ENCODE results near the gene SKIC3.

Gene SKIC3

DNA sequence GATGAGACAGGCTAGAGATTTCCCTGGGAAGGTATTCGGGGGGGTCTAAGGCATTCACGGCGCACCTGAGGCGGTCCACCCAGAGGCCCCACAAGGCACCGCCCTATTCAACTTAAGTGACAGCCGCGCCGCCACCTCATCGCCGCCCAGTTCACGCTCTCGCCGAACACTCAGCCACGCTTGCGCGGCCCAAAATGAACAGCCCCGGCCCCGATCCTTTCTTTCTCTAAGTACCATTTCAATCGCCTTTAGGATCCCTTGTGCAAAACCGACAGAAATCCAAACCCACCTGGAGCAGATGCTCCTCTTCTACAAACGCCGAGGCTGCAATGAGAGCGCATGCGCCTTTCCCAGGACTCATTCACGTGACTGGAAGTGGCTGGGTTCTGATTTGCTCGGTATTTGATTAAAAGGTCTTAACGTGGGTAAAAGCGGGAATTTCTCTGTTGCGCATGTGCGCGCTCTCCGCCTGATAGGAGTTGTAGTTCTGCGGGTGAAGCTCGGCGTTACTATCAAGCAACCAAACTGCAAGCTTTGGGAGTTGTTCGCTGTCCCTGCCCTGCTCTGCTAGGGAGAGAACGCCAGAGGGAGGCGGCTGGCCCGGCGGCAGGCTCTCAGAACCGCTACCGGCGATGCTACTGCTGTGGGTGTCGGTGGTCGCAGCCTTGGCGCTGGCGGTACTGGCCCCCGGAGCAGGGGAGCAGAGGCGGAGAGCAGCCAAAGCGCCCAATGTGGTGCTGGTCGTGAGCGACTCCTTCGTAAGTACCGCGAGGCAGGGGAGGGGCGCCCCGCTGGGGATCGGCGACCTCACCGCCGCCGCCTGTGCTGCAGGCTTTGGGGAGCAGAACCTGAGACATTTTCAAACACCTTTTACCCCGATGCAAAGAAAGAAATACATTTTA is at the start of gene SKIC3, which contains the start of gene ARSK:
TSS of gene SKIC3 (minus strand) at position 331 of the 902 bp plus-strand sequence. CDS start 7,827 bp downstream, outside the sequence.
TSS of gene ARSK (plus strand) at position 455 of the 902 bp plus-strand sequence. CDS start at position 633, 178 bp downstream.
- DNase-seq: peak; percentile 99

DNA sequence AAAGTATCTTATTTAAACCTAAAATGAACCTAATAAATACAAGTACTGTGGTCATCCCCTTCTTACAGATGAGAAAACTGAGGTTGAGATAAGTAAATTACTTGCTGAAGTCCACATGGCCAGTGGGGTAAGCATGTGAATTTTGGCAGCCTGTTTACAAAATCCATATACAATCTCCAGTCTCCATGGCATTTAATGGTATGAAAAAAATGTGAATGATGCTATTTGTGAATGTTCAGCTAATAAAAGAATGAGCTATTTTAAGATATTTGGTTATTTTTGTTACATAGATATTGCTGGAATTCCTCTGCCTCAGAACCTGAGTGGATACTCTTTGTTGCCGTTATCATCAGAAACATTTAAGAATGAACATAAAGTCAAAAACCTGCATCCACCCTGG is 45.8 kb upstream of the SKIC3 start:
- DNase-seq: no peak

GRCh38 chr5:95599252-95599651 is 44.5 kb upstream of the SKIC3 start:
- no peak for DNase-seq

DNA sequence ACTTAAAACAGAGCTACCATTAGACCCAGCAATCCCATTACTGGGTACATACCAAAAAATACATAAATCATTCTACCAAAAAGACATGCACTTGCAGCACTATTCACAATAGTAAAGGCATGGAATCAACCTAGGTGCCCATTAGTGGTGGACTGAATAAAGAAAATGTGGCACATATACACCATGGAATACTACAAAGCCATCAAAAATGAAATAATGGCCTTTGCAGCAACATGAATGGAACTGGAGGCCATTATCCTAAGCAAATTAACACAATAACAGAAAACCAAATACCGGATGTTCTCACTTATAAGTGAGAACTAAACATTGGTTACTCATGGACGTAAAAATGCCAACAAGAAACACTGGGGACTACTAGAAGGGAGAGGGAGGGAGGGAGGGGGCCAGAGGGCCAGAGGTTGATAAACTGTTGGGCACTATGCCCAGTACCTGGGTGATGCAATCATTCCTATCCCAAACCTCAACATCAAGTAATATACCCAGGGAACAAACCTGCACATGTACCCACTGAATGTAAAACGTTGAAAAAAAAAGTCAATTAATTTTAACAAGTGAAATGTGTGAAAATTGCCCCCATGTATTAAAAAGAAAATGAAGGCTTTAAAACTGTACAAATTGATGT is 40.6 kb upstream of the SKIC3 start:
- no peak for DNase-seq

DNA sequence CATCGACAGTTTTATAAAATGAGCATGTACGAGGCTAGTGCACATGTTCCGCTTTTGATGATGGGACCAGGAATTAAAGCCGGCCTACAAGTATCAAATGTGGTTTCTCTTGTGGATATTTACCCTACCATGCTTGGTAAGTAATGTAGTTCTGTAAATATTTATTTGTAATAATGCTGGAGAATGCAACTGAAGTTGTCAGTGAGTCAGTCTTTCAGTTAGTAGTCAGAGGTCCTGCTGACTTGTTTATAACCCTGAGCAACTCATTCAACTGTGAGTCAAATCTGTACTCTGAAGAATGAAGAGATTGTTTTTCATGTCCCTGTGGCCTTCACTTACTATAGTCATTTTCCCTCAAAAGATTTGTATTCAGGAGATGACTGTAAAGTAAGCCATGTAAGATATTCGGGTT is 36.7 kb upstream of the SKIC3 start:
- peak; percentile 2 for DNase-seq

DNA sequence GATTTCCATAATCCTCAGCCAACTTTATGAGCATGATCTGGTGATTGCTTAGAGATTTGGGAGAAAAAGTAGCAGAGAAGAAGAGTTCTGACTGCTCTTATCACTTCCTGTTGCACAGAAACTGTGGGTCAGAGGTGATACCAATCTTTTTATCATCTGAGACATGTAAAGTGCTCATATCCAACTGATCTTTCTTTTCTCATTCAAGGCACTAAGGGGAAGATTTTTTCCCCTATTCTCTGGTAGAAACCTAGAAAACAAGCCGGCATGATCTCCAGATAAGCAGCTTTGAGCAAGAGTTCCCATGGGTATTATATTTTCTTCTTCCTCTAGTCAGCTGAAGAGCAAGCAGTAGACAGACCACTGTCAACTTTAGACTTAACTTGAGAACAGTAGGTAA is 36.1 kb upstream of the SKIC3 start:
- DNase-seq: no peak

DNA sequence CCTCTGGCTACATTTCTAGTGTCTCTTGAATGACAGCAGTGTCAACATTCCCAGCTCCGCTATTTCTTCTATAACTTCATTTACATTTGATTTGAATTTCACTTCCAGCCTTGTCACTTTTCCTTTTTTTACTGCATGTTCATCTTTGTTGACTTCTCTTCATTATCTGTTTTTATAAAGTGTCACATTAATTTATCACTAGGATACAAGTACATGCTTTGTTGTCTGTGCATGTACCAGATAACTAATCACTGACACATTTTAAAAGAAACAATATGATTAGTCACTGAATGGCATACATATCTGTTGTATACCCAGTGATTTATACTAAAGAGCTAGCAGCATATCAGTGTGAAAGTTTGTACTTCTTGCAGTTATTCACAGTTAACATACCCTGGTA is 29.2 kb upstream of the SKIC3 start:
- DNase-seq: no peak

DNA sequence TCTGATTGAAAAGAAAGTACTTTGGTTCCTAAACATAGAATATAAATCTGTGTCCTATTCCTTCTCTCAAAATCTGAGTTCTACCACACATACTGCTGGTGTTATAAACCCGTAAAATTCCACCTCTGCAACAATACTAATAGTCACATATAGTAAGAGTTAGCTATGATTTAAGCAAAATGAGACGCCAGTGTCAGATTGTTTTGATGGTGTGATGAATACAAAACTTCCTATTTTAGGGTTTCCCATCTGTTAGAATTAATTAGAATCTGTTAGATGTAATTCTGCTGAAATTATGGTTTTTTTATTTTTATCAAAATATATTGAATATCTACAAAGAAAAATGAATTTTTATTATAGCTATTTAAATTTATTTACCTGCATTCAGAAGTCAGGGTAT is 26.8 kb upstream of the SKIC3 start:
- DNase-seq: no peak

- DNase-seq: no peak
Measured at GRCh38 chr5:95572016-95572415, 17.2 kb upstream of the SKIC3 start.

DNA sequence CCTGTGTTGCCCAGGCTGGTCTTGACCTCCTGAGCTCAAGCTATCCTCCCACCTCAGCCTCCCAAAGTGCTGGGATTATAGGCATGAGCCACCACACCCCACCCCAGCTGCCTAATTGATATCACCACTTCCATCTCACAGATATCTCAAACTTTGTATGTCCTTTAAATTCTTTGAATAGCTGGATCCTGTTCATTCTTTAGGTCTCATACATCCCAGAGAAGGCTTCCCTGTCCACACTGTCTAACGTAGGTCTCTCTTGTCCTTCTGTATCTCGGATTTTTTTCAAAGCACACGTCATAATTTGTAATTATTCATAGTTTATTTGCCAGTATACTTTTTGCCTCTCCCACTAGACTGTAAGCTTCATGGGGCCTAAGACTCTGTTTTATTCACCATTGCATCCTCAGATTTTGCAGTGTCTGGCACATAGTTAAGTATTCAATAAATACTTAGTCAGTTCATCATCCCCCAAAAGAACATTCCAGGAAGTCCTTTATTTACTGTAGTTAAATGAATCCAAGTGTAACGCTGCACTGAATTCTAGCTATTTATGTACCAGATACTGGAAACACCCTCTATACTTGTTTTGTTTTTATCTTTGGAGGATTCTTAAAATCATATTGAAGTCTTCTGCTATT is 10.6 kb upstream of the SKIC3 start:
- no peak for DNase-seq

DNA sequence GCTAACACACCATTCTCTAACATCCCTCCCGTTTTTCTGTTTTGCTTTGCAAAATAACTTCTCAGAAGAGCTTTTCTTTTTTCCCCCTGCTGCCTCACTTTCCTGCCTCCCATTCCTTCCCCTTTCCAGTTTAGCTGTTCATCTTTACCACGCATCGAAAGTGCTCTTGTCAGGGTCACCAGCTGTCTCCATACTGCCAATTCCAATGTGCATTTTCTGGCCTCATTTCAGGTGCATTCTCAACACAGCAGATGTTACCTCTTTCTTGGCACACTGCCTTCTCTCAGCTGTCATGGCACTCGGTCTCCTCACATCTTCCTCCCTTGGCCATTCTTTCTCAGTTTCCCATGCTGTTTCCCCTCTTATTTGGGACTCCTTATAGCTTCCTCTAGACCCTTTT is 9.7 kb upstream of the SKIC3 start:
- no peak for DNase-seq

DNA sequence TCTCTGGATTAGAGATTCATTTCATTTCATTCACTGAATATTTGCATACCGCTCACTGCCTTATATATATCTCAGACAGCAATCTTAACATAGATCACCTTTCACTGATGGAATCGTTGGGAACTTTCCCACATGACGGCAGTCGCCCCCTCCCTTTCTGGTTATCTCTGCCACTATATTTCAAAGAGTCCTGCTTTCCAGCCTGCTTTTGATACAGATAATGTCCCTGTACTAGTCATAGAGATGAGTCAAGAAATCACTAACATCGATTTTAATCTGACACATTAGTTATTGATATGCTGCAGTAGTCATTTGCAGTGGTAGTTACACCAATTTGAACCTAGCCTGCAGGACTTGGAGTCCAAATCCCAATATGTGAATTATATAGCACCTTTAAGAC is 8.6 kb upstream of the SKIC3 start:
- no peak for DNase-seq

DNA sequence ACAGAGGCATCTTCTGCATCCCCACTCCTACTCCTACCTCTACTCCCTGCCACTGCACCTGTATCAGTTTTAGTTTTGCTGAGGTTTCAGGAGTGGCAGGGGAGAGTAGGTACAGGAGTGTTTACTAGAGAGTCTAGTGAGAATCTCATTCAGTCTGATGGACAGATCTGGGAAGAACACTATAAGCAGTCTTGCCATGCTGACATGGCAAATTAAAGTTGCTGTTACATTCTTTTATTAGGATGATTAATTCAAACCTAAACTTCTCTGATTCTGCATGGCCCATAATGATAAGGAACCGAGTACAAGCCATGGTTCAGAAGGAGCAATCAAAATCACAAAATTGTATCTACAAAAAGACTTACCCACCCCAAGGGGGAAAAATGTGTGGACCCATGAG is 7.5 kb upstream of the SKIC3 start:
- DNase-seq: no peak

DNA sequence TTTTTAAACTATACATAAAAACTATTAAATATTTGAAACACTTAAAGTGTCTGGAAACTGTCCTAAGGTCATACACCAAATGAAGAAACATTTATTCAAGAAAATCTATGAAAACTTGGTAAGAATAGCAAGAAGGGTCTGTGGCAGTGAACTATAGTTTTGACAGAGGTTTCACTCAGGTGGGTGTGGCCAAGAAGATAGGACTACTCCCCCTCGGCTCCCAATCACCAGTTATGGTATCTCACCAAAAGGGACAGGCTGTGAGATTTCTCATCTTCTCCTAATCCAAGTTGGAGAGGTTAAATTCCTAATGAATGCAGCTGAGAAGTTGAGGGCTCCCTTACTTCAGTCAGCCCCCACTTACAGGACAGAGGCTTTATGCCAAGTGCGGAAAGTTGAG is 3.1 kb upstream of the SKIC3 start:
- no peak for DNase-seq

DNA sequence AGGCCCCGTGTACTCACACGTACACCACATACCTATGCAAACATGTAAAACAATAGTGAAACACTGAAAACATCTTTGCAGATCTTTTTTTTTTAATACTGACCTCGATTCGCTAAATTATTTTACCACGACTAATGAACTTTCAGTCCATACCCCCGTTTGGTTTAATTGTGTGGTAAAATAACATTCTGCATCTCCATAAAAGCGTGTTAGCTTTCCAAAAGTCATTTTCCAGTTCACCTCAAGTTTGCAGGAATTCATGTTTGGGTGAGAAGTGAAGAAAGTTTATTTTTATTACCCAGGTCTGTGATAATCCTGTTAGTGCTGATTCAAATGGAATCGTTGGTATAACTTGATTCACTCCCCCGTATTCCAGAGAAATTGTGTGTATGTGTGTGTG is 776 bp upstream of the SKIC3 start:
- DNase-seq: no peak

GRCh38 chr5:95554331-95554646 is 488 bp downstream of the SKIC3 start:
- no peak for DNase-seq

- no peak for DNase-seq
Measured at GRCh38 chr5:95549030-95549429, 5.7 kb downstream of the SKIC3 start.

DNA sequence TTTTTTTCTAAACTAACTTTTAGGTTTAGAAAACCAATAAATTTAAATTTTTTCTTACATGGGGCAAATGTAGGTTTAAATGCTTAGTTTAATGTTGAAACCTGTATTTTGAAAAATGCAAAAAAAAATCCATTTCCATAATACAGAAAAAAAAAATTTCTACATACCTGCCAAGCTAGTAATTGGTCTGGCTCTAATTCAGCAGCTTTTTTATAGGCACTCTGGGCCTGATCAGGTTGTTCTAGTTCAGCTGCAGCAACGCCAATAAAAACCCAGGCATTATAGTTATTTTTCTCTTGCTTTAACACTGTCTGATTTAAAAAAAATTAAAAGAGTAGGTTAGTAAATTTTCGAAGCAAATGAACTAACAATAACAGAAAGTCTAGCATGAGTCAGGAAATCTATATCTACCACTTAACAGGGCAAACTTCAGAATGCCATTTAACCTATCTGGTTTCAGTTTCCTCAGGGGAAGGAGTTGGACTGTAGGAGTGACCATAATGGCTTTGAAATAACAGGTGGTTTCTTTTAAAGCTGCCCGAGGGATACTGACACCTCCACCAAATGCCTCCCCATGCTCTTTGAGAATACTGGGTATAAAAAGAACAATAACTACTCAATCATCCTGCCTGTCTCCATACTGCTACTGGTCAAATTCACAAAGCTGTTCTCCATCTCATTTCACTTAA is 11.6 kb downstream of the SKIC3 start:
- DNase-seq: no peak

DNA sequence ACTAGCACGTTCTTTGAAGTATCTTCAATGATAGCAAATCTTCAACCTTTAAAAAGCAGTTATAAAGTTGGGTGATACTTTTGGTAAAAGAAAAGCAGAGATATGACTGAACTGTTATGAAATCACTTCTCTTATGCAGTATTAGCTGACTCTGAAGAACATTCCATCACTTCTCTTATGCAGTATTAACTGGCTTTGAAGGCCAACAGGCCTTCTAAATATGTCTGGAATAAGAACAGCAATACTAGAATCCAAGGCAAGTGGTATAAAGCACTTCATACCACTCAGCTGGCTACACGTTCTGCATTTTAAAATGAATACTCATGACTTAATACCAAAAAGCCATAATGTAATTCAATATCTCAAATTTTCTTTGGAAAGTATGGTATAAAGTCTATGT is 17.3 kb downstream of the SKIC3 start:
- no peak for DNase-seq

- DNase-seq: no peak
Measured at GRCh38 chr5:95533761-95534160, 21.0 kb downstream of the SKIC3 start.

GRCh38 chr5:95533106-95533505 is 21.7 kb downstream of the SKIC3 start:
- DNase-seq: no peak

DNA sequence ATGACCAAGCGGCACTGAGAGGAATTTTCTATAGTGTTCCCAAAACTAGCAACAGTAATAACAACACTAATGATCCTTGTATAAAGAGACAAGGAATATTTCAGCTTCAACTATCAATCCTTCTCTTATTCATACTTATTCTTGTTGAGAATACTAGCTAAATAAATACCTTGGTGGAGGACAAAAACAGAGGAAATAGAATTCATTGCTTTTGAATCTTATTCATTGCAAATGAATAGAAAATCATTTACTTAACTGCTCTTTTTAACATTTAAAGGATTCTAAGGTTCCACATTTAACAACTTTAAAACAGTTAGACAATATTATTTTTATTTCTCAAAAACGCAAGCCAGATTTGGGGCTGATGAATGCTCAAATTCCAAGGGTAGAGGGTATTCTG is 22.4 kb downstream of the SKIC3 start:
- no peak for DNase-seq

GRCh38 chr5:95531491-95531890 is 23.3 kb downstream of the SKIC3 start:
- no peak for DNase-seq

Data from CD4-positive, alpha-beta T cell treated with Interleukin-4 for 4 hours (primary cell).